ENCODE data around the gene ABCC1. TPM values are rescaled to one million over a fixed set of nuclear protein-coding genes. Genes with fewer than 3 reads are reported as not detected.

ABCC1 gene
- total RNA-seq, 1 donor from 2014 or later = 29.9 TPM

DNA sequence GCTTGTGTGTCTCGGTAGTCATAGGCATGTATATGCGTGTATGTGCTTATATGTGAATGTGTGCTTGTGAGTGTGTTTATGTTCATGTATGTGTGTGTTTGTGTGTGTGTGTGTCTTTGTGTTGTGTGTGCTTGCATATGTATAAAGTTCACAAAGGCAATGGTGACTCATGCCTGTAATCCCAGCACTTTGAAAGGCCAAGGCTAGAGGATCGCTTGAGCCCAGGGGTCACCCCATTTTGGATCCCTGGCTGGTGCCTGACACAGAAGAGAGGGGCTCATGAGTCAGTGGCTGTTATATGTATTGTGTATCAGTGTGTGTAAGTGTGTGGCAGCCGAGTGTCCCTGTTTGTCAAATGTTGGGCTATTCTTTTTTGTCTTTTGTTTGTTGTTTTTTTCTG is 69.3 kb downstream of the ABCC1 start:
- no peak for DNase-seq
- H3K4me1 Mint-ChIP-seq (ENCODE audit: low read depth, unreplicated experiment) = peaks cover 11% of the 10 kb centered on the region
- peaks cover 4% of the 10 kb centered on the region for H3K27me3 Mint-ChIP-seq (ENCODE audit: unreplicated experiment)
- H3K27ac Mint-ChIP-seq (ENCODE audit: unreplicated experiment) = no peak overlapping the region
- TF ChIP-seq, protein P1, sequence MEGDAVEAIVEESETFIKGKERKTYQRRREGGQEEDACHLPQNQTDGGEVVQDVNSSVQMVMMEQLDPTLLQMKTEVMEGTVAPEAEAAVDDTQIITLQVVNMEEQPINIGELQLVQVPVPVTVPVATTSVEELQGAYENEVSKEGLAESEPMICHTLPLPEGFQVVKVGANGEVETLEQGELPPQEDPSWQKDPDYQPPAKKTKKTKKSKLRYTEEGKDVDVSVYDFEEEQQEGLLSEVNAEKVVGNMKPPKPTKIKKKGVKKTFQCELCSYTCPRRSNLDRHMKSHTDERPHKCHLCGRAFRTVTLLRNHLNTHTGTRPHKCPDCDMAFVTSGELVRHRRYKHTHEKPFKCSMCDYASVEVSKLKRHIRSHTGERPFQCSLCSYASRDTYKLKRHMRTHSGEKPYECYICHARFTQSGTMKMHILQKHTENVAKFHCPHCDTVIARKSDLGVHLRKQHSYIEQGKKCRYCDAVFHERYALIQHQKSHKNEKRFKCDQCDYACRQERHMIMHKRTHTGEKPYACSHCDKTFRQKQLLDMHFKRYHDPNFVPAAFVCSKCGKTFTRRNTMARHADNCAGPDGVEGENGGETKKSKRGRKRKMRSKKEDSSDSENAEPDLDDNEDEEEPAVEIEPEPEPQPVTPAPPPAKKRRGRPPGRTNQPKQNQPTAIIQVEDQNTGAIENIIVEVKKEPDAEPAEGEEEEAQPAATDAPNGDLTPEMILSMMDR (IDR thresholded peaks at IDR 0.05; ENCODE audit: partially characterized antibody, unreplicated experiment) = no peak
- peaks cover 6% of the 10 kb centered on the region for H3K36me3 Mint-ChIP-seq (ENCODE audit: unreplicated experiment)
- H3K9me3 Mint-ChIP-seq (ENCODE audit: unreplicated experiment) = peaks cover 3% of the 10 kb centered on the region
- no peak overlapping the region for H3K4me3 Mint-ChIP-seq (ENCODE audit: unreplicated experiment)

DNA sequence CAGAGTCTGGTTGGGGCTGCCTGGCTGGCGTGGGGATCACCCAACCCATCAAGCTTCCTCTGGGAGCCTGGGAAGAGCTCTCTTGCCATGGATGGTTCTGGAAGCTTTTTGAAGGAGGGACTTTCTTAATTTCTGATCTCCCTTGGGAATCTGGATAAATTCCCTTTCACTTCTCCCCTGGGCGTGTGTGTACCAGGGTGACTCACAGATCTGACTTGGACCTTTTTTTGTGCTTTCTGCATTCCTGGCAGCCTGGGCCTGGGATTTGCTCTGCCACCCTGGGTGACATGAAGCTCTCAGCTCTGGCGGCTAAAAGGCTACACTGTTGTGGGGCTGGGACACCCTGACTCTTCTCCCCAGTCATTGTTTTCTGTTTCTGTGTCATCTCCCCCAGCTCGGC is 70.1 kb downstream of the ABCC1 start:
- Mint-ChIP-seq H3K36me3 (ENCODE audit: unreplicated experiment) (peaks cover 6% of the 10 kb centered on the region), H3K4me1 (ENCODE audit: low read depth, unreplicated experiment) (peaks cover 11% of the 10 kb centered on the region), H3K27ac (ENCODE audit: unreplicated experiment) (no peak overlapping the region)

DNA sequence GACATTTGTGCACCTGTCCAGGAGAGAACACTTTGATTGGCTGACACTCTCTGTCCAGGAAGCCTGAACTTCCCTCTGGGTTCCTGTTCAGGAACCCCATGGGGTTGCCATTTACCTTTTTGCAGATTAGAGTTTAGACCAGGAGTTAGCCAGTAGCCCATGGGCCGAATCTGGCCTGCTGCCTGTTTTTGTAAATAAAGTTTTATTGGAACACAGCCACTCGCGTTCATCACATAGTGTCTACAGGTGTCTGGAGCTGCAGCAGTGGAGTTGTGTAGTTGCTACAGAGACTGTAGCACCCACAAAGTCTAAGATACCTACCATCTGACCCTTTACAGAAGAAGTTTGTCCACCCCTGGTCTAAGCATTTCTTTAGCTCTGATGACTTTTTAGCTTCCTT is 70.9 kb downstream of the ABCC1 start:
- no peak for DNase-seq
- Mint-ChIP-seq H3K4me1 (ENCODE audit: low read depth, unreplicated experiment) (peaks cover 8% of the 10 kb centered on the region), H3K9me3 (ENCODE audit: unreplicated experiment) (peaks cover 3% of the 10 kb centered on the region), H3K27ac (ENCODE audit: unreplicated experiment) (no peak overlapping the region), H3K36me3 (ENCODE audit: unreplicated experiment) (peaks cover 6% of the 10 kb centered on the region), H3K27me3 (ENCODE audit: unreplicated experiment) (peaks cover 4% of the 10 kb centered on the region), H3K4me3 (ENCODE audit: unreplicated experiment) (no peak overlapping the region)
- TF ChIP-seq, protein P1 (IDR thresholded peaks at IDR 0.05; ENCODE audit: partially characterized antibody, unreplicated experiment) = no peak

More for the DNA sequence above, 70.1 kb downstream of the ABCC1 start:
- peaks cover 3% of the 10 kb centered on the region for H3K9me3 Mint-ChIP-seq (ENCODE audit: unreplicated experiment)
- DNase-seq = no peak
- TF ChIP-seq, protein P1 (IDR thresholded peaks at IDR 0.05; ENCODE audit: partially characterized antibody, unreplicated experiment) = no peak
- no peak overlapping the region for H3K4me3 Mint-ChIP-seq (ENCODE audit: unreplicated experiment)
- H3K27me3 Mint-ChIP-seq (ENCODE audit: unreplicated experiment) = peaks cover 4% of the 10 kb centered on the region

DNA sequence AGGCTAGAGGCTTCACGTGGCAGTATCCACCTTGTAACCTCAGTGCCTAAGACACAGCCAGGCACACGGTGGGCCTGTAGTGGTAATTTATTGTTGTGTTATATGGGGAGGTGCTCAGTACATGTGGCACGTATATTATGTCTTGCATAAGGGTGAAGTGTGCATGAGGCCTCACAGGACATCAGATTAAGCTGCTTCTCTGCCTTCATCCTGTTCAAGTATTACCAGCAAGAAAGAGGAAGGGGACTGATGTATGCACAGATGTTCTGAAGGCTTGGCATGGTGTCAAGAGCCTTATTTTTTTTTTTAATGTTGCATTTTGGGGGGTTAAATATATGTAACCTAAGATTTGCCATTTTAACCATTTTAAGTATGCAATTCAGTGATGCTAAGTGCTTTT is 71.6 kb downstream of the ABCC1 start:
- no peak overlapping the region for H3K27ac Mint-ChIP-seq (ENCODE audit: unreplicated experiment)
- peaks cover 8% of the 10 kb centered on the region for H3K4me1 Mint-ChIP-seq (ENCODE audit: low read depth, unreplicated experiment)
- peaks cover 6% of the 10 kb centered on the region for H3K36me3 Mint-ChIP-seq (ENCODE audit: unreplicated experiment)
- TF ChIP-seq, protein P1 (IDR thresholded peaks at IDR 0.05; ENCODE audit: partially characterized antibody, unreplicated experiment) = no peak
- H3K4me3 Mint-ChIP-seq (ENCODE audit: unreplicated experiment) = no peak overlapping the region
- H3K9me3 Mint-ChIP-seq (ENCODE audit: unreplicated experiment) = peaks cover 3% of the 10 kb centered on the region
- DNase-seq = no peak
- peaks cover 4% of the 10 kb centered on the region for H3K27me3 Mint-ChIP-seq (ENCODE audit: unreplicated experiment)

DNA sequence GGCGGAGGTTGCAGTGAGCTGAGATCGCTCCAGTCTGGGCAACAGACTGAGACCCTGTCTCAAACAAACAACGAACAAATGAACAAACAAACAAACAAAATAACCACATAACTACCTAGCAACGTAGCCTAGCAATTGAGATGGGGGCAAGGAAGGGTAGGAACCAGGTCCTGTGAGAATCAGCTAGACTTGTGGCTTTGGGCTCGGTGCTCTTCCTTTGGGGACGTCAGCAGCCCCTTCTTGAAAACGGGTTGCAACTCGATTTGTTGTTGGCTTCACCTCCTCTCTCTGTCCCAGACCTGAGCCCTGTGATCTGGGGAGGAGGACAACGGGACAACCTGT is 72.2 kb downstream of the ABCC1 start:
- peaks cover 3% of the 10 kb centered on the region for H3K9me3 Mint-ChIP-seq (ENCODE audit: unreplicated experiment)

More for the DNA sequence above, 72.2 kb downstream of the ABCC1 start:
- Mint-ChIP-seq H3K36me3 (ENCODE audit: unreplicated experiment) (peaks cover 2% of the 10 kb centered on the region), H3K4me3 (ENCODE audit: unreplicated experiment) (no peak overlapping the region), H3K4me1 (ENCODE audit: low read depth, unreplicated experiment) (peaks cover 5% of the 10 kb centered on the region), H3K27ac (ENCODE audit: unreplicated experiment) (no peak overlapping the region), H3K27me3 (ENCODE audit: unreplicated experiment) (no peaks in the 10 kb centered on the region)
- TF ChIP-seq, protein P1 (IDR thresholded peaks at IDR 0.05; ENCODE audit: partially characterized antibody, unreplicated experiment) = no peak
- no peak for DNase-seq
